Caco-2 (cell line): ENCODE measurements around the gene NUDC. TPM values are rescaled to one million over a fixed set of nuclear protein-coding genes. Genes with fewer than 3 reads are reported as not detected.

Experiments
- BruUV-seq: library from RNA; stranded (reverse); fragments of 400-500 nt; replicated peaks from 2 replicates; lab custom pipeline; 2021; lab: Mats Ljungman, UMichigan
- CTCF ChIA-PET: fragments of 300-600 bp; sonication (Branson Sonifier 250); formaldehyde crosslinking; loops from one replicate; lab custom pipeline; 2022; ENCODE audit warnings: antibody characterized with exemption; lab: Charles Lee
- POLR2A ChIA-PET: fragments of 300-600 bp; sonication (Branson Sonifier 250); formaldehyde crosslinking; loops from one replicate; lab custom pipeline; 2022; ENCODE audit warnings: antibody characterized with exemption; lab: Charles Lee
- DNase-seq, 2 experiments: peaks; one replicate each; pipeline versions ENCODE4 v3.0.0 to v3.0.0-alpha.2; 2020 to 2022
- H3K27me3 ChIP-seq: replicated peaks from 2 replicates; pipeline ENCODE4 v1.6.0; 2011; ENCODE audit warnings: low read length; ENCODE audit not compliant: control insufficient read depth, insufficient read depth
- H3K36me3 ChIP-seq: 2 replicates; pipeline ENCODE4 v1.5.1; 2011; ENCODE audit warnings: low read length; ENCODE audit not compliant: control insufficient read depth, insufficient read depth
- H3K4me1 ChIP-seq: fragments of 250-450 bp; sonication (Bioruptor Pico); 2 replicates; pipeline ENCODE4 v1.5.1; 2020; ENCODE audit warnings: mild to moderate bottlenecking
- H3K4me3 ChIP-seq: 2 replicates; pipeline ENCODE4 v1.5.1; 2011; ENCODE audit warnings: low read depth, mild to moderate bottlenecking, control low read depth, low read length
- H3K9me3 ChIP-seq: fragments of 250-450 bp; sonication (Bioruptor Pico); 2 replicates; pipeline ENCODE4 v1.5.1; 2020; ENCODE audit warnings: mild to moderate bottlenecking, moderate library complexity
- H3K27ac Mint-ChIP-seq: one replicate; pipeline ENCODE4 v1.8.0; 2022; ENCODE audit warnings: mixed read lengths; ENCODE audit not compliant: unreplicated experiment
- H3K27me3 Mint-ChIP-seq: one replicate; pipeline ENCODE4 v1.8.0; 2022; ENCODE audit warnings: mixed read lengths; ENCODE audit not compliant: insufficient read depth, unreplicated experiment
- H3K36me3 Mint-ChIP-seq: one replicate; pipeline ENCODE4 v1.8.0; 2022; ENCODE audit warnings: mild to moderate bottlenecking, mixed read lengths; ENCODE audit not compliant: insufficient read depth, unreplicated experiment
- H3K4me1 Mint-ChIP-seq: one replicate; pipeline ENCODE4 v1.8.0; 2022; ENCODE audit warnings: low read depth, mixed read lengths; ENCODE audit not compliant: unreplicated experiment
- H3K4me3 Mint-ChIP-seq: one replicate; pipeline ENCODE4 v1.8.0; 2022; ENCODE audit warnings: mild to moderate bottlenecking, moderate library complexity, mixed read lengths; ENCODE audit not compliant: unreplicated experiment
- H3K9me3 Mint-ChIP-seq: one replicate; pipeline ENCODE4 v1.8.0; 2022; ENCODE audit warnings: mixed read lengths; ENCODE audit not compliant: unreplicated experiment
- CTCF ChIP-seq, 2 experiments: fragments of 200-600 bp in 1 of 2; IDR thresholded peaks; 1 replicate in 1 of 2; 2 replicates in 1 of 2; pipeline versions ENCODE4 v1.5.1 to v1.8.0; 2011 to 2022; ENCODE audit warnings: antibody characterized with exemption in 1 of 2, control low read depth in 1 of 2, inconsistent platforms in 1 of 2, low read depth in 1 of 2, low read length in 1 of 2, mild to moderate bottlenecking in 1 of 2, moderate library complexity in 1 of 2; ENCODE audit not compliant: insufficient read depth in 1 of 2, severe bottlenecking in 1 of 2, unreplicated experiment in 1 of 2
- intact Hi-C: fragments of 100-400 bp; cut with micrococcal nuclease; formaldehyde crosslinking; loops from one replicate; pipeline ENCODE4 v1.10.0; 2022; ENCODE audit not compliant: unreplicated experiment
- total RNA-seq: library from RNA; stranded (reverse); gene quantifications from 2 replicates; pipeline ENCODE4 v1.2.3, GENCODE V29; 2022

Gene NUDC
- total RNA-seq, 1 experiment from 2014 or later, result 81.3 TPM

- intact Hi-C loops, result loop anchor here (1.0 kb wide), 1 partner anchor 24 kb away; no protein-coding TSS in a partner anchor
- no peaks in the 10 kb centered on the region; the same call in none of the 2 replicates for H3K36me3 ChIP-seq
- no peaks in the 10 kb centered on the region for H3K9me3 Mint-ChIP-seq
- H3K36me3 Mint-ChIP-seq, result peaks cover 75% of the 10 kb centered on the region
- H3K27me3 ChIP-seq, result no peaks in the 10 kb centered on the region
- peak within 1 kb of the TSS; percentile 90 for H3K27ac Mint-ChIP-seq
- H3K4me3 Mint-ChIP-seq, result peak within 1 kb of the TSS; percentile 88
- no peaks in the 10 kb centered on the region for H3K9me3 ChIP-seq
- TF ChIP-seq CTCF (IDR thresholded peaks at IDR 0.05; ENCODE audit: insufficient read depth in 1 of 2, low read depth in 1 of 2, low read length in 1 of 2, severe bottlenecking in 1 of 2, unreplicated experiment in 1 of 2), result no peak
- no TSS peak for BruUV-seq
- CTCF ChIA-PET, result interaction anchor here (0.6 to 1.2 kb wide), 7 partner anchors 10 to 390 kb away, joined by 3 to 5 read pairs (median 3); partner anchors contain the start of genes GPATCH3, NR0B2 and NUDC
- no peaks in the 10 kb centered on the region for H3K4me1 ChIP-seq
- H3K27me3 Mint-ChIP-seq, result no peaks in the 10 kb centered on the region
- peak; percentile 69 to 73 for DNase-seq
- H3K4me3 ChIP-seq, result peak within 1 kb of the TSS; percentile 96
- peaks cover 11% of the 10 kb centered on the region for H3K4me1 Mint-ChIP-seq
- POLR2A ChIA-PET, result interaction anchor here (0.6 to 2.5 kb wide), 9 partner anchors 11 to 417 kb away, joined by 3 to 23 read pairs (median 3); partner anchors contain the start of genes GPATCH3, NR0B2, PIGV and SFN
These were observed 31.7 kb upstream of the NUDC start, which contains the start of gene GPN2 for GRCh38 chr1:26889551-26890466. Gene GPN2 (minus strand): TSS chr1:26890283. CDS start chr1:26890096, 187 bp downstream.

GRCh38 chr1:26890467-26890796, 31.1 kb upstream of the NUDC start:
- ChIA-PET POLR2A (interaction anchor here (0.6 to 2.5 kb wide), 8 partner anchors 10 to 117 kb away, joined by 3 to 23 read pairs (median 3); partner anchors contain the start of genes GPATCH3, NR0B2, PIGV and SFN), CTCF (interaction anchor here (0.6 to 1.1 kb wide), 6 partner anchors 9 to 390 kb away, joined by 3 to 5 read pairs (median 3); partner anchors contain the start of genes GPATCH3, NR0B2 and NUDC)
- H3K36me3 ChIP-seq, result no peaks in the 10 kb centered on the region; the same call in none of the 2 replicates
- intact Hi-C loops, result loop anchor here (1.0 kb wide), 1 partner anchor 24 kb away; no protein-coding TSS in a partner anchor
- peak overlapping the region; percentile 96 for H3K4me3 ChIP-seq
- no peaks in the 10 kb centered on the region for H3K9me3 ChIP-seq
- no peaks in the 10 kb centered on the region for H3K27me3 Mint-ChIP-seq
- DNase-seq, result no peak
- H3K4me1 Mint-ChIP-seq, result peaks cover 11% of the 10 kb centered on the region
- H3K36me3 Mint-ChIP-seq, result peaks cover 70% of the 10 kb centered on the region
- TF ChIP-seq CTCF (IDR thresholded peaks at IDR 0.05; ENCODE audit: insufficient read depth in 1 of 2, low read depth in 1 of 2, low read length in 1 of 2, severe bottlenecking in 1 of 2, unreplicated experiment in 1 of 2), result no peak
- H3K4me1 ChIP-seq, result no peaks in the 10 kb centered on the region
- H3K9me3 Mint-ChIP-seq, result no peaks in the 10 kb centered on the region
- BruUV-seq, result TSS peak; percentile 94
- H3K27ac Mint-ChIP-seq, result peak overlapping the region; percentile 90
- H3K27me3 ChIP-seq, result no peaks in the 10 kb centered on the region
- peak overlapping the region; percentile 88 for H3K4me3 Mint-ChIP-seq

GRCh38 chr1:26894263-26894662, 27.3 kb upstream of the NUDC start:
- peaks cover 4% of the 10 kb centered on the region for H3K4me1 Mint-ChIP-seq
- TF ChIP-seq CTCF (IDR thresholded peaks at IDR 0.05; ENCODE audit: insufficient read depth in 1 of 2, low read depth in 1 of 2, low read length in 1 of 2, severe bottlenecking in 1 of 2, unreplicated experiment in 1 of 2), result no peak
- no peaks in the 10 kb centered on the region for H3K9me3 Mint-ChIP-seq
- peaks cover 54% of the 10 kb centered on the region for H3K36me3 Mint-ChIP-seq
- no peak overlapping the region for H3K4me3 Mint-ChIP-seq
- no peaks in the 10 kb centered on the region for H3K27me3 Mint-ChIP-seq
- Histone ChIP-seq H3K36me3 (no peaks in the 10 kb centered on the region), H3K4me3 (no peak overlapping the region), H3K9me3 (no peaks in the 10 kb centered on the region), H3K27me3 (no peaks in the 10 kb centered on the region), H3K4me1 (0 out of 2 replicates have a peak, but pooled peaks cover 3% of the 10 kb centered on the region)
- ChIA-PET POLR2A (interaction anchor here (0.5 kb wide), 1 partner anchor 38 kb away, joined by 6 read pairs; no protein-coding TSS in a partner anchor), CTCF (no interaction called here)
- intact Hi-C loops, result no loop called here
- no peak for DNase-seq
- no TSS peak for BruUV-seq
- no peak overlapping the region for H3K27ac Mint-ChIP-seq
